SK-MEL-5 (cell line): Measurements from ENCODE around the gene PGLYRP1. TPM values are rescaled to one million over a fixed set of nuclear protein-coding genes. Genes with fewer than 3 reads are reported as not detected.
A peak's percentile ranks its signal among the peaks of the same experiment; 100 is the strongest.

Source experiments
- DNase-seq: peaks from one replicate; pipeline ENCODE4 v3.0.0-alpha.2; 2016; ENCODE audit warnings: low read depth, low spot score
- in situ Hi-C: cut with HindIII; loops from 2 replicates; pipeline ENCODE4 v1.10.0; 2016; ENCODE audit warnings: low sequenced_read_pairs, high pct_unique_total_duplicates, low pct_unique_long_range_greater_than_20kb
- small RNA-seq, 2 experiments: library from RNA; depleted of rRNA; stranded (forward); fragments of <200 nt; gene quantifications; one replicate each; pipeline ENCODE3, GENCODE V24; 2014
- total RNA-seq: library from RNA; depleted of rRNA; stranded (reverse); fragments of >200 nt; shearing (Covaris generic); gene quantifications from 2 replicates; pipeline ENCODE4 v1.2.3, GENCODE V29; 2014; rRNA removed

The PGLYRP1 gene
- total RNA-seq, 1 experiment from 2014 or later, result not detected

GRCh38 chr19:45981350-45981749, 41.5 kb downstream of the PGLYRP1 start:
- no peak for DNase-seq
- in situ Hi-C loops, result no loop called here

- DNase-seq, result no peak
- in situ Hi-C loops, result no loop called here
These were observed 44.7 kb downstream of the PGLYRP1 start for GRCh38 chr19:45978156-45978555.

GRCh38 chr19:45976178-45976577, 46.7 kb downstream of the PGLYRP1 start:
- DNase-seq, result no peak

GRCh38 chr19:45975306-45976070, 47.4 kb downstream of the PGLYRP1 start:
- in situ Hi-C loops, result no loop called here
- no peak for DNase-seq

More at GRCh38 chr19:45976178-45976577, 46.7 kb downstream of the PGLYRP1 start:
- in situ Hi-C loops, result no loop called here

DNA sequence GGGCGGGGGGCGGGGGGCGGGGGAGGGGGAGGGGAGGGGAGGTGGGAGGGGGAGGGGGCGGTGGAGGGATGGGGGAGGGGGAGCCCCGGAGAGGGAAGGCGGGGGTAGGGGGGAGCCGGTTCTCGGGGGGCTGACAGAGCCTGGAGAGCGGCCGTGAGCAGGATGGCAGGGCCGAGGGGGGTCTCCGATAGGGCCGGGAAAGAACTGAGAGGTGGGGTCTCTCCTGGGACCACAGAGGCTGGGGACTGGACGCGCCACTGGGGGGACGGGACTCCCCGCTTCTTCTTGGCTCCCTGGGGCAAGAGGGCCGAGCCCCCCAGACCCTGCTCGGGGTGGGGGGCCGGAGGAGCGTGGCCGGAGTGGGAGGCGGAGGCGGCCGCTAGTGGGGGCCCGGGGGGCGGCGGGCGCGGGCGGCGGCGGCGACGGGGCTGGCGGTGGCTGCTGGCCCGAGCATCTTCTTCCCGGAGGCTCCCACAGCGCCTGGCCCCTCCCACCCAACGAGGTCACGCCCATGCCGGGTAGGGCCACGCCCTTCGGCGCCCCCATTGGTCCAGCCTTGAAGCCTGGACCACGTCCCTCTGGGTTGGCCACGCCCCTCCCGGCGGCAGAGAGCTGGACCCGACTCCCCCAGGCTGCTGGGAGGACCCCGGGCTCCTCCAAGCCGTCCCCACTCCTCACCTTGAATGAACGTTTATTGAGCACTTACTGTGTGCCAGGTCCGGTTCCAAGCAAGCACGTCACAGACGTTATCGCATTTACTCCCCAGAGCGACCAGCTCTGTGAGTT, 49.1 kb downstream of the PGLYRP1 start, which contains the start of gene NOVA2:
Gene NOVA2, minus strand, starts transcription at position 313 of the 786 bp plus-strand sequence. CDS start 514 bp downstream, outside the sequence.
- in situ Hi-C loops, result no loop called here
- peak; percentile 77 for DNase-seq

DNA sequence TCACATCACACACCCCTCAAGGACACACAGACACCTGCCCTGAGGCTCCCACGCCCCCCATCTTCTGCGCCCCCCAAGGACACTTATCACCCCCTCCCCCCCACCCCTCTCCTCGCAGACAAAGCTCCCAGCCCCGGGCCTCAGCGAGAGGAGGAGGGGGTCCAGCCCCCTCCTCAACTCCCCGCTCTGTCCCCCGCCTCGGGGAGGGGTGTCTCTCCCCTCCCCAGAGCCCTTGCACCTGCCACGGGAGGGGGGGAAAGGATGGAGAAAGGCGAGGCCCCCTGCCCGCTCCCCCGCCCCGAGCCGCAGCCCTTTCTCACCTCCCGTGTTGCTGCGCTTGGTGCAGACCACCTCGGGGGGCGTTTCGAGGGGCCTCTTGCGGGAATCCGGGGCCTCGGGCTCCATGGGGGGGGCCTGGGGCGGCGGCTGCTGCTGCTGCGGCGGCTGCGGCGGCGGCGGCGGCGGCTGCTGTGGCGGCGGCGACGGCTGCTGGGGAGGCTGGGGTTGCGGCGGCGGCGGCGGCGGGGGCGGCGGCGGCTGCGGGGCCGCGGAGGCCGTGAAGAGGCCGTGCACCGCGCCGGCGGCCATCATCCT, 49.8 kb downstream of the PGLYRP1 start:
- no peak for DNase-seq

DNA sequence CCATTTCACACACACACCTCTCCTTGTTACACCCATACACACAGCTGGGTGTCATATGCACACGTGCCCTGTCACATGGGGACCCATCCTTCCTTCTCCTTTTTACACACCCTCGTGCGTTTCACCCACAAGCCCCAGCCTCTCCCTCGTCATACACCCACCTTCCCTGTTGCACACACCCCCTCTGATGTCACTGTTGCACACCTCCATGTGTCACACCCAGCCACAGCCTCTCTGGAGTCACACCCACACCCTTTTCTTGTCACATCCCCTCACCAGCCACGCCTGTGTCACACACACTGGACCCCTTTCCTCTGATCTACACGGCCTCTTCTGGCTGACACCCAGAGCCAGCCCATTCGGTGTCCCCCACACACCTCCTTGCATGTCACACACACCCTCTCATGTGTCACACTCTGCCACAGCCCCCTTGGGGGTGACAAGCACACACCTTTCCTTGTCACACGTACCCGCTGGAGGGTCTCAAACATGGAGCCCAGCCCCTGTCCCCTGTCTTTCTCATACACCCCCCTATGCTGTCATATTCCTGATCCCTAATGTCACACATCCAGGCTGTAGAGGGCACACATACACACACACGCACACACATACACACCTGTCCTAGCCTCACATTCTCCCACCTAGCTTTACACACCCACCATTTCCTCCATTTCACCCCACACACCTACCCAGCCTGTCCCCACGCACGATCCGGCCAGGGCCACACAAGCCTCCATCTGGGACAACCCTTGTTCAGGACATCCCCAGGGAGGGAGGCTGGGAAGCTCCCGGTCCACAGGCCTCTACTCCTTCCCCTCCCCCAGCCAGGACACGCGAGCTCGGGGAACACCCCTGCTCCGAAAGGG, 50.5 kb downstream of the PGLYRP1 start:
- in situ Hi-C loops, result no loop called here
- DNase-seq, result no peak

More for the DNA sequence above, 49.8 kb downstream of the PGLYRP1 start:
- in situ Hi-C loops, result no loop called here

GRCh38 chr19:45971260-45971902, 51.5 kb downstream of the PGLYRP1 start:
- no peak for DNase-seq
- in situ Hi-C loops, result no loop called here

DNA sequence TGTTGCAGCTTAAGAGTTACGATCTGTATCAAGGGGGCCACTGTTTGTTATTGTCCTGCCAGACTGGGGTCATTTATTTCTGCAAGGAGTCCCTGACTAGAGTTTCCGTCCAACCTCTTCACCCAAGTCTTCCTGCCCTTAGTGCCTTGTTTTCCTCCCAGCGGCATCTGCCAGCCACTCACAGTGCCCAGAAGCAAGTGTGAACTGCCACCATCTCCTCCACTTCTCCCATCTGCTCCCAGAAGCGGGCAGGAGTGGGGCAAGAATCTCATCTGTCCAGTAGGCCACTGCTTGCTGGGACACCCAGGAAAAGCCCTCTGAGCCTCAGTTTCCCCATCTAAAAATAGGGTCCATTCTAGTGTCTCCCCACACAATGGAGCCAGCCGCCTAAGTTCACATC, 53.2 kb downstream of the PGLYRP1 start:
- in situ Hi-C loops, result no loop called here

More for the DNA sequence above, 53.2 kb downstream of the PGLYRP1 start:
- DNase-seq, result no peak

Small RNA genes within 50 kb of the gene (small RNA-seq; reads per million reads assigned to genes)
- gene MIR769, result 0.91 to 61.5 reads per million in 2 experiments

Other genes with a start within 250 kb of the PGLYRP1 start
- gene DMPK, start 240.6 kb downstream of the PGLYRP1 start, total RNA-seq, result 3.1 and 5.1 TPM in 2 replicates
- 24.3 and 26.7 TPM in 2 replicates for gene DMWD, start 230.2 kb downstream of the PGLYRP1 start, total RNA-seq
- 0.11 TPM in 1 of 2 replicates, not detected in the other for gene RSPH6A, start 207.7 kb downstream of the PGLYRP1 start, total RNA-seq
- 28.1 and 33.4 TPM in 2 replicates for gene SYMPK, start 159.9 kb downstream of the PGLYRP1 start, total RNA-seq
- gene FOXA3, start 158.7 kb downstream of the PGLYRP1 start, total RNA-seq, result 0.08 TPM in 1 of 2 replicates, not detected in the other
- gene IRF2BP1, start 136.9 kb downstream of the PGLYRP1 start, total RNA-seq, result 20.6 and 22.9 TPM in 2 replicates
- 2.2 and 2.4 TPM in 2 replicates for gene MYPOP, start 120.4 kb downstream of the PGLYRP1 start, total RNA-seq
- gene NANOS2, start 108.3 kb downstream of the PGLYRP1 start, total RNA-seq, result not detected in 2 replicates
- 0.08 and 0.18 TPM in 2 replicates for gene NOVA2, start 49.2 kb downstream of the PGLYRP1 start, total RNA-seq
- gene CCDC61, start 27.6 kb downstream of the PGLYRP1 start, total RNA-seq, result 5.4 and 7.2 TPM in 2 replicates
- gene IGFL4, start 17.9 kb upstream of the PGLYRP1 start, total RNA-seq, result 0.21 and 0.50 TPM in 2 replicates
- not detected in 2 replicates for gene IGFL3, start 101.6 kb upstream of the PGLYRP1 start, total RNA-seq
- not detected in 2 replicates for gene IGFL2, start 125.2 kb upstream of the PGLYRP1 start, total RNA-seq
- not detected in 2 replicates for gene IGFL1, start 206.7 kb upstream of the PGLYRP1 start, total RNA-seq